DMS79 (cell line): Measurements from ENCODE around the gene HNRNPLL.
"Not testable (repeated sequence)": the region's sequence is repeated elsewhere in the genome, so short reads cannot be mapped to it uniquely, and the experiment has no call there.

Experiments used
- DNase-seq: peaks from one replicate; lab custom pipeline; 2025; lab: John Stamatoyannopoulos, UW

The HNRNPLL gene

DNA sequence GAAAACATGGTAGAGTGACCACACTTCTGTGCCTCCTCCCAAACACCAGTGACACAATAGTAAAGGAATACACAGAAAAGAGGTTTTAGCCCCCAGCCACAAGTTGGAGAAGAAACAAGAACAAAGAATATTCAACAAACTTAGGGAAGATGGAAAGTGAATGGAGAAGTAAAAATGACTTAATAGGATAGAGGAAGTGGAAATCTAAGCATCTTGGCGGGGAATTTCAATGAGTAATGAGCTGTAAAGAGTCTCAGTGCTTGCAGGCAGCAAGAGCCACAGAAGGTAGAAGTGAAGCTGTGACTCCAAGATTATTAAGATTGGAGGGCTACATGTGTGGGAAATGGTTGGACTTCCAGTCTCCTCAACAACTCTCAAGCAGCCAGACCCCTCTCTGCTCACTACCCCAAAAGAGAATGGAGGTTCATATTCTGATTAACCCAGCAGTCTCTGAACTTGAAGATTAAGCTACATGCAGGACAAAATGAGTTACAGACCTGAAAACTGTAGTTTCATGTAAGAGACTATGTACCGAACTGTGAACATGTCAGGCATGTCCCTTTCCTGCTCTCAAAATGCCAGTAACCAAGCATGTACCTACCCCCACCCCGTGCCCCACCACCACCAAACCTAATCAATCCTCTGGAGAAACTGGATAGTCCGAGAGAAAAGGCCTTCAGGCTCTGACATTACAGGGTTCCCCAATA is 16.9 kb upstream of the HNRNPLL start:
- no peak for DNase-seq

DNA sequence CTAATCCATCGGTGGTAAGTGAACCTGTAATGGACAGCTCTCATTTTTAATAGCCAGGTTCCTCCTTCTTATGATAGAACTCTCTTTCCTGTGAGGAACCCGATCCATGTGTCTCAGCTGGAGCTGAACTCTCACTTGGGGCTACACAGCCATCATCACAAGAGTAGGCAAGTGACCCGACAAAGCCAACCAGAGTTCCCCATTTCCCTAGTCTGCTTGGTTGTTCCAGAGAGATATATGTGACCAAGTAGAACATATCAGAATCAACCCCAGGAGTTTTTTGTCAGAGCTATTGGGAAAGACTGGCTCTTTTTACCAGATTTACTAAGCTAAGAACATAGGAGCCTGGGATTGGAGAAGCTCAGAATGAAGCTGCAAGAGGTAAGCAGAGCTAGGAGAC is 14.6 kb upstream of the HNRNPLL start:
- DNase-seq, result no peak

DNA sequence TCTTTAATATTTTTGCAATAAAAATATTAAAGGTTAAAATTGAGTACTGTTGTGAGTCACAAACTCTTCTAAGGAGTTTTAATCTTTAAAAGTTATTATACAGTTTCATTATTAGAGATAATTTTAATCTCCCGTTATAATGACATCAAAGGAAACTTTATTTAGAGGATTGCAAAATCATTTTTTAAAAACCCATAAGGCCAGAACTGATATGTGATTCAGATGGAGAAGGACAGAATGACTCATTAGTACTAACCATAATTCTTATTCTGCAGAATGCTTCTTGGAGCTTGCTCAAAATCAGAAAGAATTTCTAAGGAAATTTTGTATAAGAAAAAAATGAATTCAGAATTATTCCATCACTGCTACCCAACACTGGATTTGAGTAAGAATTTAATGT is 12.5 kb upstream of the HNRNPLL start:
- no peak for DNase-seq

DNA sequence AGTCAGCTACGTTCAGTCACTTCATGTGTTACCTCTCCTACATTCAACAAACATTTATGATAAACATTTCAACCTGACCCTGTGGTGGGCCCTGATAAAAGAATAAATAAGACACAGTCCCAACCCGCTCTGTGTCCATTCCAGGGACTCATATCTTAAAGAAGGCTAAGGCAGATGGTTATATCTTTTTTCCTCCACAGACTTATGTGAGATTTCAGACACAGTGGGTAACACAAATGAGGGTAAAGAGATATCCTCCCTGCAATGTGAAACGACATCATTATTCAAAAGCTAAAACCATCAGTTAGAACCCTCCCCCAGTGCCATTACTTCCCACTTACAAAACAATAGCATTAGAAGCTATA is 11.1 kb upstream of the HNRNPLL start:
- DNase-seq, result no peak

DNA sequence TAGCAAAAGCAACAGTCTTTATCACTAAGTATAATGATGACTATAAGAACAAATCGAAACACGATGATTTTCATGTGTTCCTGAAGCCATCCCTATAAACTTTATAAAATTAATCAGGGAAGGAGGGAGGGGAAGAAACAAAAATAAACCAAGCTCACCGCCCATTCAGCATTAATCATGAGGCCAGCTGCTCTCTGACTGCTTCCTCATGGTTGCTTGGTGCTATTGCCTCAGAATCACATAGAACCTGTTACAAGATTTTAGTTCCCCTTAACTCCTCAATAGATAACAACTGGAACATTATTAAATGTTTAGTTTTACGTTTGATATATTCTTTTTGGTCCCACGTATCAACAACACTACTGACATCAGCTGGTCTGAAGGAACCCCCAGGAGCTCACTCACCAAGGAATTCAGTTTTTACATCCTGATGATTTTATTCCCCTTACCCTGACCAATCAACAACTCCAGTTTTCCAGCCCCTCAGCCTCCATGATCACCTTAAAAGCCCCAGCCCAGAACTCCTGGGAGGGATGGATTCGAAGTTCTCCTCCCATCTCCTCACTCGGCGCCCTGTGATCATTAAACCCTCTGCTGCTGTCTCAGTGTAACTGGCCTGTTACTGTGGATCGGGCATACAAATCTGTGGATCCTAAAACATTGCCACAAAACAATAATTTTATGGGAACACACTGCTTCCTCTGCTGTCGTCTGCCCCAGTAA is 10.6 kb upstream of the HNRNPLL start:
- DNase-seq, result no peak

DNA sequence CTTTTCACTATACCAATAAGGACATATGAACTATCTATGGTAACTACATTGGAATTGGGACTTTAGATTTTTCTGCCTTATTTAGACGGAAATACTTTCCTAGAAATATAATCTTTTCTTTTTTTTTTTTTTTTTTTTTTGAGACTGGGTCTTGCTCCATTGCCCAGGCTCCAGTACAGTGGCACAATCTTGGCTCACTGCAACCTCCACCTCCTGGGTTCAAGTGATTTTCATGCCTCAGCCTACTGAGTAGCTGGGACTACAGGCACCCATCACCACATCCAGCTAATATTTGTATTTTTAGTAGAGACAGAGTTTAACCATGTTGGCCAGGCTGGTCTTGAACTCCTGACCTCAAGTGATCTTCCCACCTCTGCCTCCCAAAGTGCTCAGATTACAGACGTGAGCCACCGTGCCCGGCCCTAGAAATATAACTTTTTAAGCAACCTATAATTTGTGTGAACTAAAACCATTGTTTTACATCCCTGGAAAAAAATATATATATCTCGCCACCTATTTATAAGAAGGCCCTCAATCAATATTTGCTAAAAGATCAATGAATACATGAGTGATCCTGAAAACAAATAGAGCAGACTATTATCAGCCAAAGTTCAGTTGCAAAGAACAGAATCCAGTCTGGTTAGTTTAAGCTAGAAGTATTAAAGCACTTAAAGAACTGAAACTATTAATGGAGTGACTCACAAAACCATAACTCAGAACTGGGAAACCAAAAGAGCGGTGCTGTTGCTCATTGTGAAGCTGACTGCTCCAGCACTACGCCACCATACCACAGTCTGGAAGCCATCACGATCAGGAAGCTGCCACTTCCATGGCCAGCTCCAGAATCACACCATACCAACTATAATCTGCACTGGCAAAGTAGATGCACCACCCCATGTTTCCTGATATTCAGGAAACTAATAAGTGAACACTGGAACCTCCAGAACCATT is 8.4 kb upstream of the HNRNPLL start:
- no peak for DNase-seq

DNA sequence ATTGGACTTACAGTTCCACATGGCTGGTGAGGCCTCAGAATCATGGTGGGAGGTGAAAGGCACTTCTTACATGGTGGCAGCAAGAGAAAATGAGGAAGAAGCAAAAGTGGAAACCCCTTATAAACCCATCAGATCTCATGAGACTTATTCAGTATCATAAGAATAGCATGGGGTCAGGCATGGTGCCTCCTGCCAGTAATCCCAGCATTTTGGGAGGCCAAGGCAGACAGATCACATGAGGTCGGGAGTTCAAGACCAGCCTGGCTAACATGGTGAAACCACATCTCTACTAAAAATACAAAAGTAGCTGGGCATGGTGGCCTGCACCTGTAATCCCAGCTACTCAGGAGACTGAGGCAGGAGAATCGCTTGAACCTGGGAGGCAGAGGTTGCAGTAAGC is 6.5 kb upstream of the HNRNPLL start:
- not testable (repeated sequence) for DNase-seq

DNA sequence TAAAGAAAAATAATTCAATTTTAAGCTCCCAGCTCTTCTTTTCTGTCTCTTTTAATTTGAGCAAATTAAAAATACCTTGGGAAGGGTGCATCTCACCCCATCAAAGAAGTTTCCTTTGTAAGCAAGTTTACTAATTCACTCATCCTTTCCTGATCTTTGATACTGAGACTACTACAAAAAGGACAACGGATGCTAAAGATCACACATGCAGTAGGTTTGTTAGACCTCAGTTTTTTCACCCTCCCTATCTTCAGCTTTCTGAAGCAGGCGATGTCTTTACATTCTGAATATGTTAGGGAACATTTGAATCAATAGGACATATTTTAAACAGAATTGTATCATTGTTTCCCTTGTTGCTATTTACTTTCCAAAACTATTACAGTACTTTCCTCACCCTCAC is 6.0 kb upstream of the HNRNPLL start:
- no peak for DNase-seq

DNA sequence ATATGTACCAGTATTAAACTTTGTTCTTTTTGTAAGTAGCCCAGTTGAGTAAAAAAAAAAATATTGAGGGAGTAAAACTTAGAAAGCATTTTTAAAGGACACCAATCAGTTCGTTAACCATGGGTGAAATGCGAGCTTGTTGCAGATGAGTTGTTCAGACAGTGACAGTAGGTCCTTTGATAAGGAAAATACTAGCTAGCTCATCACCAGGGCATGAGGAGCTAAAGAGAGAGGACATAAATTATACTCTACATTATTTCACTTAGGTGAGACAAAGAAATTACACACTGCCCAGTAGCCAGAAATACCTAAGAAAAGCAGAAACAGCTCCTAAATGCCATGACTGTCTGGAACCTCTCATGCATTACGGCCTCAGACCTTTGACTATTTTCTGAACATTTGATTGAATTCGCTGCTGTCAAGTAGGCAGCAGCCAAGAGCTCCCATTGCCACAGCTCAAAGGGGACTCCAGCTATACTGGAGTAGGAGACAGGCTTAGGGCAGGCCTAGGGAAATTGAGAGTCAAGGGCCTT is 2.6 kb upstream of the HNRNPLL start:
- no peak for DNase-seq

DNA sequence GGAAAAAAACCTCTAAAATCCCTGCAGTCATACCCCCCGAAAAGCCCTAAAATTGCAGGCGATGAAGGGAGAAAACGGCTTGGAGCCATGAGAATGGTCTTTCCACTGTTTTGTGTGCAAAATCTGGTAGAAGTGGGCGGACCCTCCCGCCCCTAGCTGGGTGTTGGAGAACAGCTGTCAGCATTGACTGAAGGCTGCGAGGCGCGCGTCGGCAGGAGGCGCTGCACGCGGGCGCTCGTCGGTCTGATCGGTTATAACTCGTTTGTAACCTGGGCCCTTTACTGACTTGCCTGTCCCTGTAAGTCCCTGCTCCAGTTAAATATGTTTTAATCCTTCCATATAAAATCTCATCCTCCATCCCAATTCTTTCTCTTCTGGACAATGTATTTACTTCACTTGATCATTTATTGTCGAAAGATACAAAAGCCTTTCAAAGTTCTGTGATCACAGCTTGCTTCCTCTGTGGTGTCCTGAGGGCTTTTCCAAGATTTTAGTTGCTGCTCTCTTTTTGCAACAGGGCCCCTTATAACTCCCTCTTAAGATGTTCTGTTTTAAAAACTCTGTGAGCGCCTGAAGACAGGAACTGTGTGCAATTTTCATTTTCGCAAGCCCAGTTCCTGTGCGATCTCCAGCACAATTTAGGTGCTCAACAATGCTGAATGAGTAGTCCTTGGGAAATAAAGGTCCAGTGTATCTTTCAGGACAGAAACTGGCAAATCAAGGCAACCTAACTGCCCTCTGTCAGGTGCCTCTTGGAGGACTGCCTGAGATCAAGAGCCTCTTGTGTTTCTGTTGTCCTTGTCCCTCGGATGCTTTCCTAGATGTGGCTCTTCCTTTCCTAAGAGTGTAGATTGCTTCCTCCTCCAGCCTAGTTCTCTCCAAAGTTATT is 918 bp upstream of the HNRNPLL start:
- DNase-seq, result peak; percentile 62

DNA sequence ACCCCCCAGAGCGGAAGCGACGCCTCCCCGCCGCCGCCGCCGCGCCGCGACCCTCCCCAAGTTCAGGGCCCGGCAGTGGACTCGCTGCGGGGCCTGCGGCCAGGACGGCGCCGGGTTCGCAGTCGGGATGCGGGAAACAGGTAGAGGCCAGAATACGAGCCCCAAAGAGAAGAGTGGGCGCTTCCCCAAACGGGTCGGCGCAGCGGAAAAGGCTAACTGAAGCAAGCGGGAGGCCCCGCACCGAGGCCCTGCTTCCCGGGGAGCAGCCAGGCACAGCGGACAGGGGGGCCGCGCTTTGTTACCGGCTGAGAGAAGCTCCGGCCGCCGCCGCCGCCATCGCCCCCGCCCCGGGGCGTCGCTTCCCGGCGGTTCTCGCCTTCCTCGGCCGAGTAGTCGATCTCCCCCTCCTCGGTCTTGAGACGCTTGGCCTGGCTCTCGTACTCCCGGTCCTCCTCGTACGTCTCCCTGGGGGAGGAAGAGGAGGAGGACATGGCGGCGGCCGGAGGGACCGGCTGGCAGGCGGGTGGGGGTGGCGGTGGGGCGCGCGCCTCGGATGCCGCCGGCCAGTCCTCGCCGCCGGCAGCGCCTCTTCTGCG is 494 bp downstream of the HNRNPLL start:
- DNase-seq, result no peak

DNA sequence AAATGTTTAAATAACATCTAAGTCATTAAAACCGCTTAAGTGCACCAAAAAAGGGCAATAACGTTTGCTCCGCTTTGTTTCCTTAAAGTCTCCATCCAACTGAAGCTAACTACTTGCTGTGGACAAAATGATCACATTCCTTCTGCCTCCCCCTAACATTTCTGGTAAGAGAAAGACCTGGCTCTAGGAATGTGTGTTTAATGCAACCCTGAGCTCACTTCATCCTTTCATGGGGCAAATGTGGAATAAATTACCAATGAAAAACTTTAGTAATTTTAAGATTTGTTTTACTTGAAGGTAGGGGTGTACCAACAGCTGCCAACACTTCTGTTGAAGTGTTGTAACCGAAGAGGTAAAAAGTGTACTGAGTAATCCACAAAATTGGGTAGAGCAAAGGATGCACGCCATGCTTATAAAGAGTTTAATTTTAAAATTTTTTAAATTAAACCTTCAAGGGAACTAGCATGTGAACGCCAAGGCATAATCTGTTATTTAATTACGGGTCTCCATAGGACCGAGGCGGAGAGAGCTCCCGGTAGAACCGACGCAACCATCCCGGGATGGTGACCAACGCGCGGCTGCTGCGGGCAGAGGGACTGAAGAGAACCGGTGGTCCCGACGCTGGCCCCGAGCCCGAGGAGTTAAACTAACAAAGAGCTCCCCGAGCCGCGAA is 1.1 kb downstream of the HNRNPLL start:
- no peak for DNase-seq

DNA sequence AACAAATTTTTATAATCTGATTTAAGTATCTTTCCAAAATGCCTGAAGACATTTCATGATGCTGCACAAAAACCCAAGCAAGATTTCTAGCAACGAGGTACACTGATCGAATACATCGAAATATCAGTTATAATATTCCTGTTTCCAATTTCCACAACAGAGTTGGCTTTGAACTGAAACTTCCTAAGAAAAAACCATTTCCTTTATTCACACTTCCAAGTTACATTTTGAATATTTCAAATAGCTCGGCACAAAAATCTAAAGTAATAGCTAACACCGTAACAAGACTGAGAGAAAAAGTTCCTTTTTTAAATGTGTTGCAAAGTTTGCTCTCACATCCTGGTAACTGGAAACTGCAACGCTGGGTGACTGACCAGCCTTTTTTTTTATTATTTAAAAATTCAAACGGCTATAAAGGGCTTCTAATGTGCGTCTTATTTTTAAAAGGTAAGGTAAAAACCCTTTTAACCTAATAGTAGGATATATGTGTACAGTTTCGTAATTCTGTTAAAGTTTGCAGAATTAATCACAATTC is 1.7 kb downstream of the HNRNPLL start:
- DNase-seq, result no peak

DNA sequence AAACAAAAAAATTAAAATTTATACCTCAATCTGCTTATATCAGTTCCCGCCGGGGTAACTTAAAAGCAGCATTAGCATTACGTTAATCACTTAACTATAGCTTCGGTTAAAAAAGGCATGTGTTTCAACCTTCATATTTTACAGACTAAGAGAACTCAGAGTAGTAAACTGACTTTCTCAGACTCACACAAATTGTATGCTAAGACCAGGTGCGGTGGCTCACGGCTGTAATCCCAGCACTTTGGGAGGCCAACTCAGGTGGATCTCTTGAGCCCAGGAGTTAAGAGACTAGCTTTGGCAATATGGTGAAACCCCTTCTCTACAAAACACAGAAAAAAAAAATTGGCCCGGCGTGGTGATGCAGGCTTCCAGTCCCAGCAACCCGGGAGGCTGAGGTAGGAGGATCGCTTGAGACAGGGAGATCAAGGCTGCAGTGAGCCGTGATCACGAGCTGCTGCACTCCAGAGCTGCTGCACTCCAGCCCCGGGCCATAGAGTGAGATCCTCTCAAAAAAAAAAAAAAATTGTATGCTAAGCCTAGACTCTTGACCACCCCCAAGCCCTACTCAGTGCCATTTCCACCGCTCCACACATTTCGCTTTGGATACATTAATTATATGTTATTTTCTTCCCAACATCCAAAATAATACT is 2.4 kb downstream of the HNRNPLL start:
- no peak for DNase-seq

DNA sequence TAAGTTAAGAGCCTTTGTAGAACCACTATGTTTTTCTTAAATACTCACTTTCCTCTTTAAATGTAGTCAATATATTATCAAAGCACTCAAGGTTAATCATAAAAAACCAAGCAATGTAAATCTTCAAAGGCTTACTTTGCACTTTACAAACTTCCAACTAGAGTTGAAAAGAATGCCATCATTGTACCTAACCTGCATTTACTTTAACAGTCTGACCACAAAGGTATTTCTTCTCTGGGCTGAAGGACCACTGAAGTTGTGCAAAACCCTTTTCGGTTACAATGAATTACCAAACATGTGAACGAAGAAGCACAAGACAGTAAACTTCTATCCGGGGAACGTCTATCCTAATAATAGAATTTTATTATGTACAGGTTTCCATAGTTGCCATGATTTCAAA is 3.0 kb downstream of the HNRNPLL start:
- no peak for DNase-seq

DNA sequence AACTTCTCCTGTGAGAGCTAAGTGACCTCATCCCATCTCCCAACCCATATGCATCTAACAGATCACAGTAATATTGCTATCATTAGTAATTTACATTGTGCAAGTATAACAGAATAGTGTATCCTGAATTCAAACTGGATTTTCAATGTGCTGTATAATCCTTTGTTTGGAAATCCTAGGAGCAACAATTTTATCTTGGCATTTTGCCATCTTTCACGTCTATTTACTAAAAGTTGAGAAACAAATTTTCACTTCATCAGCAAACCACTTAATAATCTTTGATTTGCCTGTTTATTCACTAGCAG is 3.8 kb downstream of the HNRNPLL start:
- DNase-seq, result no peak

DNA sequence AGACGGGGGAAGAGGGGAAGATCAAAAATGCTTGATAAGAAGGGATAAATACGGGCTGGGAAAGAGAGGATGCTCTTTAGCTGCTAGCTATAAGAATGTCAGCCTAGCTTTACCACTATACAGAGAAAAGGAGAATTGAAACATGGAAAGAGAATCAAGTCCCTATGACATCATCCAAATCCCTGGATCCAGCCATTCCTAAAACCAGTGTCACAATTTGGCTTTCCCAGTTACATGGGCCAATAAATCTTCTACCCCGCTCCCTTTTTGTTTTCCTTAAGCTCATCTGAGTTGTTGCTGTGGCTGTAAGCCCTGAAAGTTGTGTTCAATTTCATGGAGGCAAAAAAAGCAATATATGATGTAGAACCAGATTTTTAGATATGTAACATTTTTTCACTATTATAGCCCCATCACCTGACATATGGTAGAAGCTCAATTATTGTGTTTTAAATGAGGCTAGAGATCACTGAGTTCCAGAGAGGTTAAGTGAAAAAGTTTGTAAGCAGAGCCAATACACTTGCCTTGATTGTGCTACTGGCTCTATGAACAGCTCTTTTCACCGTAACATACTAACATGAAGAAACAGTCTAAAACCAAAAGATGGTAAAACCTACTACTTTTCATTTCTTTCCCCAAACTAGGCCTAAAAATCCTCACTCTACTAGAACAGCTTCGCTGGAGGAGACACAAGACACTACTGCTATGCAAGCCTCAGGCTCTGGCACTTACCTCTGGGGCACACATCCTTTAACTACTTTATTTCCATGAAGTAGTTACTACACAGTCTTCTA is 4.3 kb downstream of the HNRNPLL start:
- DNase-seq, result no peak

DNA sequence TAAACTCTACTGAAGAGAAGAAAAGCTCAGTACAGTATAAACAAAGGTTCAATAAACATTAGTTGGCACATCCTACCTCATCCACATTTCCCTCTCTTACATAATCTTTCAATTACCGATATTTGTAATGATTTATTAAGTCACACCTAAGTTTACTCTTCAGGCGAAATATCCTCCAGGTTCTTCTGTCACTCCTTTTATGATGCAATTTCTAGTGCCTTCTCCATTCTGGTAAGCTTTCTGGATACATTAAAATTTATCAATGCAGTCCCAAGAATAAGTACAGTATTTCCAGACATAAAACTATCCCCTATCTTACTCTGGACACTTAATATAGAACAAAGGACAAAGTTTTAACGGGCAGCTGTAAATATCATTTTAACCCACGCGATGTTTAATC is 5.6 kb downstream of the HNRNPLL start:
- DNase-seq, result no peak

DNA sequence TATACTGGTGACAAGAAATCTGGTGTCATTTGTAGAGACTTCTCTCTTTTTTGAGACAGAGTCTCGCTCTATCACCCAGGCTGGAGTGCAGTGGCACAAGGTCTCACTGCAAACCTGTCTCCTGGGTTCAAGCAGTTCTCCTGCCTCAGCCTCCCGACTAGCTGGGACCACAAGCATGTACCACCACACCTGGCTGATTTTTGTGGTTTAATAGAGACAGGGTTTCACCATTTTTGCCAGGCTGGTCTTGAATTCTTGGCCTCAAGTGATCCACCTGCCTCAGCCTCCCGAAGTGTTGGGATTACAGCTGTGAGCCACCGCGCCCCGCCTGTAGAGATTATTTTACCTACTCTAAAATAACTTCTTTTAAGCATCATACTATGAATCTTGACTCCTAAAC is 6.5 kb downstream of the HNRNPLL start:
- no peak for DNase-seq
